Stomach (tissue), 4 donors: ENCODE results near the gene SLC27A6.

Source experiments
- EP300 ChIP-seq: sonication (generic); formaldehyde crosslinking; IDR thresholded peaks from one replicate; pipeline ENCODE4 v1.6.1; 2017; ENCODE audit warnings: antibody characterized with exemption
- POLR2A ChIP-seq, 4 donors: fragments of 450-650 bp; IDR thresholded peaks; one replicate each; pipeline ENCODE4 v1.6.1; 2016; ENCODE audit warnings: antibody characterized with exemption in 4 of 4, control low read depth in 2 of 4, mild to moderate bottlenecking in 1 of 4, moderate library complexity in 1 of 4
- TF ChIP-seq, protein P1 (sequence below), 7 experiments: fragments of 450-650 bp in 4 of 7; fragments of 200-600 bp in 3 of 7; sonication (generic) in 3 of 7; IDR thresholded peaks; one replicate each; pipeline ENCODE4 v1.5.1; 2016 to 2019; ENCODE audit warnings: antibody characterized with exemption in 7 of 7, control low read depth in 2 of 7, mild to moderate bottlenecking in 1 of 7

DNA sequence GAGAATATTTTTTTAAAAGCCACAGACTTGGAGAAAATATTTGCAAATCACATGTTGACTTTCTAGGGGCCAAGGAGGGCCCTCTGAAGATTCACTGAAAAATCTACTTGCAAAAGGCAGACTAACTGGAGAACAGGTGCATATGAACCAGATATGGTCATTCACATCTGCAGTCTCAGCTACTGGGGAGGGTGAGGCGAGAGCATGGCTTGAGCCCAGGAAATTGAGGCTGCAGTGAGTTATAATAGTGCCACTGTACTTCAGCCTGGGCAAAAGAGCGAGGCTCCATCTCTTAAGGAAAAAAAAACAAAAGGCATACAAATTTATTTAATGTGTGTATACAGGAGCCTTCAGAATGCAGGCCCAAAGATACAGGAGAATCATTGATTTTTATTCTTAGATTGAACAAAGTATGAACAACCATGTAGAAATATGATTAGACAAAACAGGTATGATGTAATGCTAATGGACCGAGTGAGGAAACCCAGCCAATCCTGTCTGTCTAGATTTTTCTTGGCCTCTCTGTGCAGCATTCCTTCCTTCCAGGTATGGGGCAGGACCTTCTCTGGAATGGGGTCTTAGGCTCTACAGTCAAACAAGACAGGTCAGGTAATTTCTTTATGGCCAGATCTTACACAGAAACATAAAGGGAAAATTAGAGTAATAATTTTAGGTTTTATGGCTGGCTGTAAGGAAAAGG, 15.3 kb upstream of the SLC27A6 start:
- TF ChIP-seq, protein P1, sequence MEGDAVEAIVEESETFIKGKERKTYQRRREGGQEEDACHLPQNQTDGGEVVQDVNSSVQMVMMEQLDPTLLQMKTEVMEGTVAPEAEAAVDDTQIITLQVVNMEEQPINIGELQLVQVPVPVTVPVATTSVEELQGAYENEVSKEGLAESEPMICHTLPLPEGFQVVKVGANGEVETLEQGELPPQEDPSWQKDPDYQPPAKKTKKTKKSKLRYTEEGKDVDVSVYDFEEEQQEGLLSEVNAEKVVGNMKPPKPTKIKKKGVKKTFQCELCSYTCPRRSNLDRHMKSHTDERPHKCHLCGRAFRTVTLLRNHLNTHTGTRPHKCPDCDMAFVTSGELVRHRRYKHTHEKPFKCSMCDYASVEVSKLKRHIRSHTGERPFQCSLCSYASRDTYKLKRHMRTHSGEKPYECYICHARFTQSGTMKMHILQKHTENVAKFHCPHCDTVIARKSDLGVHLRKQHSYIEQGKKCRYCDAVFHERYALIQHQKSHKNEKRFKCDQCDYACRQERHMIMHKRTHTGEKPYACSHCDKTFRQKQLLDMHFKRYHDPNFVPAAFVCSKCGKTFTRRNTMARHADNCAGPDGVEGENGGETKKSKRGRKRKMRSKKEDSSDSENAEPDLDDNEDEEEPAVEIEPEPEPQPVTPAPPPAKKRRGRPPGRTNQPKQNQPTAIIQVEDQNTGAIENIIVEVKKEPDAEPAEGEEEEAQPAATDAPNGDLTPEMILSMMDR (IDR thresholded peaks at IDR 0.05): no peak
- no peak for TF ChIP-seq EP300
- TF ChIP-seq POLR2A (IDR thresholded peaks at IDR 0.05): no peak
